GM12878 (cell line): Measurements from ENCODE around the gene RSPRY1. TPM values are rescaled to one million over a fixed set of nuclear protein-coding genes. Genes with fewer than 3 reads are reported as not detected.

Source experiments
- ATAC-seq: fragments of 200-7000 bp; cut with Tn5 transposase; 3 replicates; pipeline ENCODE4 v1.9.1; 2020; ENCODE audit warnings: mild to moderate bottlenecking, moderate library complexity
- BruUV-seq: library from RNA; stranded (reverse); fragments of 400-500 nt; replicated peaks from 2 replicates; lab custom pipeline; 2021; lab: Mats Ljungman, UMichigan
- CTCF ChIA-PET: fragments of 300-600 bp; sonication (Branson Sonifier 250); formaldehyde crosslinking; extraction: SDS; loops from one replicate; lab custom pipeline; 2021; ENCODE audit warnings: inconsistent platforms; lab: Yijun Ruan, JAX
- POLR2A ChIA-PET: fragments of 350-600 bp; formaldehyde crosslinking; extraction: SDS; loops from one replicate; lab custom pipeline; 2021; ENCODE audit warnings: inconsistent platforms; lab: Charles Lee
- RAD21 ChIA-PET: fragments of 300-600 bp; sonication (Branson Sonifier 250); formaldehyde crosslinking; loops from one replicate; lab custom pipeline; 2023; ENCODE audit warnings: antibody characterized with exemption; ENCODE audit not compliant: unreplicated experiment; lab: Charles Lee
- SMC1A ChIA-PET: fragments of 300-600 bp; sonication (Branson Sonifier 250); formaldehyde crosslinking; loops from one replicate; lab custom pipeline; 2023; ENCODE audit not compliant: unreplicated experiment, uncharacterized antibody; lab: Charles Lee
- DNase-seq: peaks from one replicate; pipeline ENCODE4 v3.0.0-alpha.2; 2011; ENCODE audit warnings: low read depth, low spot score
- FAIRE-seq: peaks from 3 replicates; lab custom pipeline; 2011; peaks lifted over from hg19 to GRCh38; lab: Jason Lieb, UNC
- H2AFZ ChIP-seq: 2 replicates; pipeline ENCODE4 v1.6.0; 2011; ENCODE audit warnings: low read depth, low read length, control low read depth; ENCODE audit not compliant: control insufficient read depth
- H3K27ac ChIP-seq: 2 replicates; pipeline ENCODE4 v1.5.1; 2011; ENCODE audit warnings: control low read depth; ENCODE audit not compliant: control insufficient read depth, insufficient read depth
- H3K27me3 ChIP-seq, 2 experiments: replicated peaks in 1 of 2; 2 replicates each; pipeline versions ENCODE4 v1.6.0 to v1.6.1; 2011; ENCODE audit warnings: low read length in 1 of 2; ENCODE audit not compliant: control insufficient read depth in 2 of 2, insufficient read depth in 2 of 2
- H3K36me3 ChIP-seq, 2 experiments: 2 replicates each; pipeline ENCODE4 v1.5.1; 2011; ENCODE audit warnings: low read length in 1 of 2; ENCODE audit not compliant: control insufficient read depth in 2 of 2, insufficient read depth in 2 of 2
- H3K4me1 ChIP-seq: 2 replicates; pipeline ENCODE4 v1.6.1; 2011; ENCODE audit warnings: mild to moderate bottlenecking, low read length, moderate library complexity, mixed read lengths; ENCODE audit not compliant: control insufficient read depth, insufficient read depth
- H3K4me2 ChIP-seq: 2 replicates; pipeline ENCODE4 v1.6.0; 2011; ENCODE audit warnings: control low read depth; ENCODE audit not compliant: control insufficient read depth, insufficient read depth
- H3K4me3 ChIP-seq: fragments of 200-600 bp; sonication (generic); 2 replicates; pipeline ENCODE4 v1.5.1; 2016
- H3K79me2 ChIP-seq: 2 replicates; pipeline ENCODE4 v1.6.0; 2011; ENCODE audit warnings: low read length; ENCODE audit not compliant: control insufficient read depth, insufficient read depth
- H3K9ac ChIP-seq: 2 replicates; pipeline ENCODE4 v1.8.0; 2011; ENCODE audit warnings: low read length, control low read depth, mixed read lengths; ENCODE audit not compliant: control insufficient read depth, insufficient read depth
- H3K9me3 ChIP-seq: replicated peaks from 3 replicates; pipeline ENCODE4 v1.5.1; 2011; ENCODE audit warnings: mild to moderate bottlenecking, low read length; ENCODE audit not compliant: control insufficient read depth, insufficient read depth
- H4K20me1 ChIP-seq: 2 replicates; pipeline ENCODE4 v1.6.0; 2011; ENCODE audit not compliant: control insufficient read depth, insufficient read depth
- DPF2 ChIP-seq: fragments of 450-650 bp; IDR thresholded peaks from 2 replicates; pipeline ENCODE4 v1.6.1; 2017; ENCODE audit warnings: mild to moderate bottlenecking
- KLF5 ChIP-seq: fragments of 450-650 bp; IDR thresholded peaks from 2 replicates; pipeline ENCODE4 v1.6.1; 2014; ENCODE audit warnings: mild to moderate bottlenecking; ENCODE audit not compliant: partially characterized antibody
- MXI1 ChIP-seq: fragments of 150-350 bp; IDR thresholded peaks from 2 replicates; pipeline ENCODE4 v1.6.1; 2011; ENCODE audit warnings: low read depth, mild to moderate bottlenecking, inconsistent platforms, low read length, improper control_type of control experiment
- NR2C1 ChIP-seq: fragments of 450-650 bp; IDR thresholded peaks from 2 replicates; pipeline ENCODE4 v1.6.1; 2017; ENCODE audit warnings: antibody characterized with exemption, mild to moderate bottlenecking, moderate library complexity
- SMAD1 ChIP-seq: fragments of 450-650 bp; IDR thresholded peaks from 2 replicates; pipeline ENCODE4 v1.6.1; 2018; ENCODE audit warnings: mild to moderate bottlenecking, low read depth; ENCODE audit not compliant: partially characterized antibody
- SMARCA5 ChIP-seq: fragments of 450-650 bp; IDR thresholded peaks from 2 replicates; pipeline ENCODE4 v1.6.1; 2017; ENCODE audit warnings: mild to moderate bottlenecking
- WGBS: methylation state at CpG from one replicate; pipeline ENCODE4 v1.1.6; 2016; ENCODE audit warnings: low lambda C conversion rate; ENCODE audit not compliant: insufficient replicate concordance, insufficient coverage; ENCODE audit errors: missing lambda C conversion rate; 5-methylcytosine and 5-hydroxymethylcytosine counted together
- in situ Hi-C: fragments of 300-500 bp; cut with MboI; formaldehyde crosslinking; loops from 9 replicates; pipeline ENCODE4 v1.14.3; 2018; ENCODE audit warnings: mixed read lengths
- intact Hi-C: fragments of 100-400 bp; cut with micrococcal nuclease; formaldehyde crosslinking; loops from one replicate; pipeline ENCODE4 v1.14.2; 2022; ENCODE audit not compliant: unreplicated experiment
- polyA plus RNA-seq, 11 experiments: library from polyadenylated mRNA; depleted of rRNA in 4 of 11; unstranded in 6 of 11; stranded (reverse) in 5 of 11; fragments of >200 nt; fragmentation: Nextera tagmentation in 4 of 11; fragmentation: Illumina TruSeq in 1 of 11; extraction: Ambion mirVana in 4 of 11; extraction: Trizol in 1 of 11; gene quantifications; 1 replicate in 1 of 11; 2 replicates in 10 of 11; pipeline versions ENCODE4 v1.2.1 to v1.2.3, GENCODE V29; 2011 to 2016; ENCODE audit warnings: inconsistent platforms in 2 of 11, missing spikeins in 2 of 11, low read depth in 1 of 11
- total RNA-seq, 4 experiments: library from RNA; depleted of rRNA in 3 of 4; stranded (reverse); fragments of >200 nt in 3 of 4; fragmentation: Illumina TruSeq in 1 of 4; extraction: Trizol in 1 of 4; gene quantifications; 2 replicates each; pipeline versions ENCODE4 v1.2.1 to v1.2.3, GENCODE V29; 2013 to 2021
- TF ChIP-seq, protein P1 (sequence below): fragments of 450-650 bp; IDR thresholded peaks from 2 replicates; pipeline ENCODE4 v1.6.1; 2018; ENCODE audit warnings: borderline replicate concordance, mild to moderate bottlenecking; ENCODE audit not compliant: partially characterized antibody
- TF ChIP-seq, protein P2 (sequence below): fragments of 450-650 bp; IDR thresholded peaks from 2 replicates; pipeline ENCODE4 v1.6.1; 2017; ENCODE audit warnings: antibody characterized with exemption, mild to moderate bottlenecking, moderate library complexity

The RSPRY1 gene
- total and polyA plus RNA-seq, 10 of the 15 experiments (the other 5 are each of a cell fraction or from before 2014, with no cell fraction given) = 18.5 to 57.0 (median 41.2) TPM

DNA sequence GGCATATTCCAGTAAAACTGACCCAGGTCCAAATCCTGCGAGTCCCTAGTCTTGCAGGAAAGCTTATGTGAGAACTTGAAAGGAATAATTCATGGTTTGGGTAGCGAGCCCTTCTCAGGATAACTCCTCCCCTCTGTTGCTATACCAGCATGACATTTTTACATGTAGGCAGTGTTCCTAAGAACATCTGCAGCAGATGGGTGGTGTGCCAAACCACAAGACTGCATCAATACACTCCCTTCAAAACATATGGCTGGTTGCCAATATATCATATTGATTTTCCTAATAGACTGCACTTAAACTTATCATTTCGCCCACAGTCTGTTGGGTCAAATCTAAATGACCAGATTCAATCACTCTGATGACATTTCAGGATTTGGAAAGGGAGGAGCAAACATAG, 20.2 kb upstream of the RSPRY1 start:
- TF ChIP-seq DPF2 (no peak), SMAD1 (no peak), KLF5 (no peak), SMARCA5 (no peak), MXI1 (no peak), NR2C1 (no peak)
- TF ChIP-seq, protein P1, sequence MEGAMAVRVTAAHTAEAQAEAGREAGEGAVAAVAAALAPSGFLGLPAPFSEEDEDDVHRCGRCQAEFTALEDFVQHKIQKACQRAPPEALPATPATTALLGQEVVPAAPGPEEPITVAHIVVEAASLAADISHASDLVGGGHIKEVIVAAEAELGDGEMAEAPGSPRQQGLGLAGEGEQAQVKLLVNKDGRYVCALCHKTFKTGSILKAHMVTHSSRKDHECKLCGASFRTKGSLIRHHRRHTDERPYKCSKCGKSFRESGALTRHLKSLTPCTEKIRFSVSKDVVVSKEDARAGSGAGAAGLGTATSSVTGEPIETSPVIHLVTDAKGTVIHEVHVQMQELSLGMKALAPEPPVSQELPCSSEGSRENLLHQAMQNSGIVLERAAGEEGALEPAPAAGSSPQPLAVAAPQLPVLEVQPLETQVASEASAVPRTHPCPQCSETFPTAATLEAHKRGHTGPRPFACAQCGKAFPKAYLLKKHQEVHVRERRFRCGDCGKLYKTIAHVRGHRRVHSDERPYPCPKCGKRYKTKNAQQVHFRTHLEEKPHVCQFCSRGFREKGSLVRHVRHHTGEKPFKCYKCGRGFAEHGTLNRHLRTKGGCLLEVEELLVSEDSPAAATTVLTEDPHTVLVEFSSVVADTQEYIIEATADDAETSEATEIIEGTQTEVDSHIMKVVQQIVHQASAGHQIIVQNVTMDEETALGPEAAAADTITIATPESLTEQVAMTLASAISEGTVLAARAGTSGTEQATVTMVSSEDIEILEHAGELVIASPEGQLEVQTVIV = no peak
- TF ChIP-seq, protein P2, sequence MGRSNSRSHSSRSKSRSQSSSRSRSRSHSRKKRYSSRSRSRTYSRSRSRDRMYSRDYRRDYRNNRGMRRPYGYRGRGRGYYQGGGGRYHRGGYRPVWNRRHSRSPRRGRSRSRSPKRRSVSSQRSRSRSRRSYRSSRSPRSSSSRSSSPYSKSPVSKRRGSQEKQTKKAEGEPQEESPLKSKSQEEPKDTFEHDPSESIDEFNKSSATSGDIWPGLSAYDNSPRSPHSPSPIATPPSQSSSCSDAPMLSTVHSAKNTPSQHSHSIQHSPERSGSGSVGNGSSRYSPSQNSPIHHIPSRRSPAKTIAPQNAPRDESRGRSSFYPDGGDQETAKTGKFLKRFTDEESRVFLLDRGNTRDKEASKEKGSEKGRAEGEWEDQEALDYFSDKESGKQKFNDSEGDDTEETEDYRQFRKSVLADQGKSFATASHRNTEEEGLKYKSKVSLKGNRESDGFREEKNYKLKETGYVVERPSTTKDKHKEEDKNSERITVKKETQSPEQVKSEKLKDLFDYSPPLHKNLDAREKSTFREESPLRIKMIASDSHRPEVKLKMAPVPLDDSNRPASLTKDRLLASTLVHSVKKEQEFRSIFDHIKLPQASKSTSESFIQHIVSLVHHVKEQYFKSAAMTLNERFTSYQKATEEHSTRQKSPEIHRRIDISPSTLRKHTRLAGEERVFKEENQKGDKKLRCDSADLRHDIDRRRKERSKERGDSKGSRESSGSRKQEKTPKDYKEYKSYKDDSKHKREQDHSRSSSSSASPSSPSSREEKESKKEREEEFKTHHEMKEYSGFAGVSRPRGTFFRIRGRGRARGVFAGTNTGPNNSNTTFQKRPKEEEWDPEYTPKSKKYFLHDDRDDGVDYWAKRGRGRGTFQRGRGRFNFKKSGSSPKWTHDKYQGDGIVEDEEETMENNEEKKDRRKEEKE = no peak
- CTCF ChIA-PET = interaction anchor here (0.8 to 1.2 kb wide), 5 partner anchors 10 to 373 kb away, joined by 3 to 17 read pairs (median 3); partner anchors contain the start of gene CPNE2

More for the DNA sequence above, 20.2 kb upstream of the RSPRY1 start:
- ChIA-PET POLR2A (interaction anchor here (1.2 kb wide), 1 partner anchor 10 kb away, joined by 3 read pairs; no protein-coding TSS in a partner anchor), RAD21 (interaction anchor here (1.8 kb wide), 2 partner anchors 55 to 166 kb away, joined by 3 to 4 read pairs; no protein-coding TSS in a partner anchor), SMC1A (interaction anchor here (1.1 to 2.5 kb wide), 5 partner anchors 14 to 120 kb away, joined by 4 to 7 read pairs (median 4); no protein-coding TSS in a partner anchor)
- Histone ChIP-seq H3K27me3 (no peaks in the 10 kb centered on the region), H3K4me2 (no peak overlapping the region), H3K36me3 (peaks cover 1 to 40% of the 10 kb centered on the region in 2 experiments), H3K4me1 (peaks cover 19% of the 10 kb centered on the region), H3K27ac (no peak overlapping the region), H4K20me1 (no peaks in the 10 kb centered on the region), H3K9ac (no peak overlapping the region), H3K79me2 (no peaks in the 10 kb centered on the region), H2AFZ (no peak overlapping the region), H3K9me3 (no peaks in the 10 kb centered on the region), H3K4me3 (no peak overlapping the region)
- no peak for ATAC-seq
- BruUV-seq = no TSS peak
- no peak for DNase-seq
- WGBS = 98% methylated on average over 3 of the region's 3 CpGs
- intact Hi-C loops = loop anchor here (5.0 kb wide), 1 partner anchor 39 kb away; no protein-coding TSS in a partner anchor
- FAIRE-seq = no peak
- in situ Hi-C loops = loop anchor here (5.0 kb wide), 1 partner anchor 79 kb away; no protein-coding TSS in a partner anchor
